Measurements from ENCODE around the gene ACAP3.

GRCh38 chr1:1292442-1292779 is 15.3 kb downstream of the ACAP3 start:
- TF ChIP-seq CTCF (IDR thresholded peaks at IDR 0.05; ENCODE audit: low read depth, low read length, poor library complexity, severe bottlenecking) (no peak), EZH2phosphoT487 (IDR thresholded peaks at IDR 0.05; ENCODE audit: borderline replicate concordance, low read length) (no peak)

Data from DOHH2 (cell line).